Fibroblast of villous mesenchyme (primary cell): ENCODE results near the gene HSD17B2. TPM values are rescaled to one million over a fixed set of nuclear protein-coding genes. Genes with fewer than 3 reads are reported as not detected.

ENCODE experiments used
- DNase-seq: peaks from one replicate; pipeline ENCODE4 v3.0.0-alpha.2; 2010; ENCODE audit warnings: low read depth
- H3K4me3 ChIP-seq: 2 replicates; pipeline ENCODE4 v1.5.1; 2011; ENCODE audit warnings: low read depth, mild to moderate bottlenecking, low read length
- total RNA-seq: library from RNA; depleted of rRNA; stranded (reverse); fragments of >200 nt; gene quantifications from 2 replicates; pipeline ENCODE4 v1.2.3, GENCODE V29; 2012
- TF ChIP-seq, protein P1 (sequence below): IDR thresholded peaks from 2 replicates; pipeline ENCODE4 v1.5.1; 2012; ENCODE audit warnings: low read depth, mild to moderate bottlenecking, low read length; ENCODE audit not compliant: insufficient read depth

HSD17B2 gene, protein sequence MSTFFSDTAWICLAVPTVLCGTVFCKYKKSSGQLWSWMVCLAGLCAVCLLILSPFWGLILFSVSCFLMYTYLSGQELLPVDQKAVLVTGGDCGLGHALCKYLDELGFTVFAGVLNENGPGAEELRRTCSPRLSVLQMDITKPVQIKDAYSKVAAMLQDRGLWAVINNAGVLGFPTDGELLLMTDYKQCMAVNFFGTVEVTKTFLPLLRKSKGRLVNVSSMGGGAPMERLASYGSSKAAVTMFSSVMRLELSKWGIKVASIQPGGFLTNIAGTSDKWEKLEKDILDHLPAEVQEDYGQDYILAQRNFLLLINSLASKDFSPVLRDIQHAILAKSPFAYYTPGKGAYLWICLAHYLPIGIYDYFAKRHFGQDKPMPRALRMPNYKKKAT
- 8.7 and 9.5 TPM in 2 replicates for total RNA-seq

DNA sequence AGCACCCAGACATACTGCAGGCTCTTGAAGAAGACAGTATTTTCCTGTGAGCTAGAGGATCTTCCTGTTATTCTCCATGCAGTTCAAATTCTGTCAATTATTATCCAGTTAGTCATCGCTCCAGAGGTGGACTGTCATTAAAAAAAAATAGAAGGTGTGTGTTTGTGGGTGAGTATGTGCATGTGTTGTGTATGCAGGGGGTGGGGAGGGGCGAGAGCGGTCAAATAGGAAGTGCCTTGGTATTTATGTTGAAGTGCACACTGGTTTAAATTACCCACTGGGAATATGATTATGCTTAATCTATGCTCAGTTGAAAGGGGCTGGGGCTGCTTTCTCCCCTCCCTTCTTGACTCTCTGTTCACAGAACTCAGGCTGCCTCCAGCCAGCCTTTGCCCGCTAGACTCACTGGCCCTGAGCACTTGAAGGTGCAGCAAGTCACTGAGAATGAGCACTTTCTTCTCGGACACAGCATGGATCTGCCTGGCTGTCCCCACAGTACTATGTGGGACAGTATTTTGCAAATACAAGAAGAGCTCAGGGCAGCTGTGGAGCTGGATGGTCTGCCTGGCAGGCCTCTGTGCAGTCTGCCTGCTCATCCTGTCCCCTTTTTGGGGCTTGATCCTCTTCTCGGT, at the start of gene HSD17B2:
TSS of gene HSD17B2 (plus strand) at position 273 of the 632 bp plus-strand sequence. CDS start at position 445, 172 bp downstream.
- peak; percentile 79 for DNase-seq
- TF ChIP-seq, protein P1, sequence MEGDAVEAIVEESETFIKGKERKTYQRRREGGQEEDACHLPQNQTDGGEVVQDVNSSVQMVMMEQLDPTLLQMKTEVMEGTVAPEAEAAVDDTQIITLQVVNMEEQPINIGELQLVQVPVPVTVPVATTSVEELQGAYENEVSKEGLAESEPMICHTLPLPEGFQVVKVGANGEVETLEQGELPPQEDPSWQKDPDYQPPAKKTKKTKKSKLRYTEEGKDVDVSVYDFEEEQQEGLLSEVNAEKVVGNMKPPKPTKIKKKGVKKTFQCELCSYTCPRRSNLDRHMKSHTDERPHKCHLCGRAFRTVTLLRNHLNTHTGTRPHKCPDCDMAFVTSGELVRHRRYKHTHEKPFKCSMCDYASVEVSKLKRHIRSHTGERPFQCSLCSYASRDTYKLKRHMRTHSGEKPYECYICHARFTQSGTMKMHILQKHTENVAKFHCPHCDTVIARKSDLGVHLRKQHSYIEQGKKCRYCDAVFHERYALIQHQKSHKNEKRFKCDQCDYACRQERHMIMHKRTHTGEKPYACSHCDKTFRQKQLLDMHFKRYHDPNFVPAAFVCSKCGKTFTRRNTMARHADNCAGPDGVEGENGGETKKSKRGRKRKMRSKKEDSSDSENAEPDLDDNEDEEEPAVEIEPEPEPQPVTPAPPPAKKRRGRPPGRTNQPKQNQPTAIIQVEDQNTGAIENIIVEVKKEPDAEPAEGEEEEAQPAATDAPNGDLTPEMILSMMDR, result no peak
- peak within 1 kb of the TSS; percentile 76 for H3K4me3 ChIP-seq

DNA sequence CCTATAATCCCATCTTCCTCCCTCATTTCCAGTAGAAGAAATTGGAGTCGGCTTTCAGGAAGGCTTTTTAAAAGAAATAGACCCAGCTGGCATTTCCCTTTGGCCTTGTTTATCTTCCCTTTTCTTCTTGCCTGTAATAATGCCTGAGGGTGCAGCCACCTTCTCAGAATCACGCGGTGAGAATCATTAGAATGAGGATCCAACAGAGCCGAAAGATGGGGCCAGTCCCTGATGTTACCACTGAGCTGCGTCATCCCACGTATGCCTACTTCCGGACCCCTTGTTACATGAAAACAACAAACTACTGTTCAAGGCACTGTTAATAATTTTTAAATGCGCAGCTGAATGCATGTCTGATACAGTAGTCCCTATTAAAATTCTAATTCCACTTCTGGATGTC, 47.9 kb upstream of the HSD17B2 start:
- H3K4me3 ChIP-seq, result no peak overlapping the region
- no peak for DNase-seq
- TF ChIP-seq, protein P1, result no peak

DNA sequence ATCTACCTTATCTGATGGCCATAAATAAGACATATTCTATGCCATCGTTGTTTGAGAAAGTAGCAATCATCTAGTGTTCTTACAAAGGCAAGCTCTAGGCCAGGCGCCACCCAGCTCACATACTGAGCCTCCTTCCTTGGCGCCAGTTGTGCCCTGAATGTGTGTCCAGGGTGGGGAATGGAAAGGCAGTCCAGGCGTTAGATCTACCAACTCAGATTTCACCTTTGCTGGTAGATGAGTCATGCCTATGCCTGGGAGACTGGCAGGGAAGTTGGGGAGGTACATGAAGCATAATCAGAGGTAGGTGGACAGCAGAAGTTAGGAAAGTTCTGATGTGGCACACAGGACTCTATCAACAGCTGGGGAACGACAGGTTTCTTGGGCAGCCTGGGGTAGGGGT, 47.3 kb upstream of the HSD17B2 start:
- TF ChIP-seq, protein P1, result no peak
- no peak for DNase-seq
- H3K4me3 ChIP-seq, result no peak overlapping the region

DNA sequence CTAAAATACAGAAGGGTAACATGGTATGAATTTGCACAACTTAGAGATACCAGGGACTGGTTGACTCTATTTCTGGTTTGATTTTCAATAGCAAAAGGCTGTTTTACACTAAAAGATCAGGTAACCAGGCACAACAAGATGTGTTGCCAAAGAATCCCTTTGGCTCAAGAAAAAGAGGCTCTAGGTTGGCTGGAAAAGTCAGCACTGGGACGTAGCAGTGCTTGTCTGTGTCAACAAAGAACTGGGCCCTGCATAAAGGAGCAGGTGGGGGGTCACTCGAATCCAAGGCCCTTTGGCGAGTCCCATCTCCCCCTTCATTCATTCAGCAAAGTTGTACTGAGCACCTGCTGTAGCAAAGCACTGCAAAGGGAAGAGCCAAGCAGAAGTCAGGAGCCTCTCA, 42.2 kb upstream of the HSD17B2 start:
- no peak for DNase-seq
- TF ChIP-seq, protein P1, result no peak
- H3K4me3 ChIP-seq, result no peak overlapping the region

DNA sequence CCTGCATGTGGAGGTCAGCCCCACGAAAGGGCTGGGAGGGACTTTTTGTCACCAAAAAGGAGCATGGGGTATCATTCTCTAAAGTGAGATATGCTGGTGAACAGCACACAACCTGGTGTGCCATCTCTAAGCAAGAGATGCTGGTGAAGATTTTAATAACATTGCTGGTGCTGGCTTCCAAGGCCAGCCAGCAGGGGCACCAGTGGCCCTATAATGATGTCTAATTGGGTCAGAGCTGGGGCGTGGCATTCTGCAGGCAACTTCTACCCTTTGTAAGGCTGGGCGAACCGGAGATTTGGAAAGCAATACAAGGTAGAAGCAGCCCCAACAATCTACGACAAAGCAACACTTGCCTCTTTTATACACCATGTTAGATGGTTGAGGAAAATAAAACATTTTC, 40.6 kb upstream of the HSD17B2 start:
- no peak for DNase-seq
- H3K4me3 ChIP-seq, result no peak overlapping the region
- TF ChIP-seq, protein P1, result no peak

DNA sequence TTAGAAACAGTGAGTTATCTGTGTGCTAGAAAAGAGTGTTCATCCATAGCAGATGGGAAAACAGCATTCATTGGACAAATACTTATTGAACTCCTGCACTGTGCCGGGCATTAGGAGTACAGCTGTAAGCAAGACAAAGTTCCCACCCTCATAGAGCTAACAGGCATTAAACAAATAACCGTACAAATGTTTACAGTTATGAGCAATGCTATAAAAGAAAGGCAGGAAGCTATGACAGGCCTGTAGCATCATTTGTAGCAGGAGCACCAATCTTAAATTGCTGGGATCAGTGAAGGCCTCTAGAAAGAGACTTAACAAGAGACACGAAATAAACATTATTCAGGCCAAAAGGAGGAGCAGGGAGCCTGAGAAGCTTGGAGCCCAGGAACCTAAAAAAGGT, 39.4 kb upstream of the HSD17B2 start:
- TF ChIP-seq, protein P1, result no peak
- DNase-seq, result peak; percentile 79
- no peak overlapping the region for H3K4me3 ChIP-seq
